ENCODE results near the gene AUP1.

DNA sequence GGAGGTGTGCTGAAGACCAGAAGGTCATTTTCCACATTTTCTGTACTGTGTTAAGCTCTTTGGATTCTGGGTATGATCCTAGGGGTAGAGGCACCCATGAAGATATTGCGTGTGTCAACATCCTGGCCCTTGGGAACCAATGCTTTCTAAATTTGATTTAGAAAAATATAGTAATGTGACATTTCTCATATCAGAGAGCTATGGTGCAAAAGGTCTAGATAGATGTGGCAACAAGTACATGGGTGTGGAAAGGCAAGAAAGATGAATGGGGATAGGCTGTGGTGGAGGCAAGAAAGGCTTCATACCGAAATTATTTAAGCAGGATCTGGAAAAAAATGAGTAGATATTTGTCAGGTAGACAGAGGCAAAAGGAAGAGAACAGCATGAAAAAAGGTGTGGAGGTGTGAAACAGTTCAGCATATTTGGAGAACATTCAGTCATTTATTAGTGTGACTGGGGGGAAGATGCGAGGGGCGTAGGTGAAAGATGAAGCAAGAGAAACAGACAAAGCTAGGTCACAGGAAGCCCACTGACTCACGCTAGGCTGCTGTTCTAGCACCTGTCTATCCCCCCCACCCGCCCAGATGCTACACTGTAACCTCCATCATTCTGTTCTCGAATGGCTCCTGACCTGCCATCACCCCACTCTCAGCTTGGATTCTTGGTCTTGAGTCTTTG is 36.7 kb upstream of the AUP1 start:
- TF ChIP-seq, protein P1, sequence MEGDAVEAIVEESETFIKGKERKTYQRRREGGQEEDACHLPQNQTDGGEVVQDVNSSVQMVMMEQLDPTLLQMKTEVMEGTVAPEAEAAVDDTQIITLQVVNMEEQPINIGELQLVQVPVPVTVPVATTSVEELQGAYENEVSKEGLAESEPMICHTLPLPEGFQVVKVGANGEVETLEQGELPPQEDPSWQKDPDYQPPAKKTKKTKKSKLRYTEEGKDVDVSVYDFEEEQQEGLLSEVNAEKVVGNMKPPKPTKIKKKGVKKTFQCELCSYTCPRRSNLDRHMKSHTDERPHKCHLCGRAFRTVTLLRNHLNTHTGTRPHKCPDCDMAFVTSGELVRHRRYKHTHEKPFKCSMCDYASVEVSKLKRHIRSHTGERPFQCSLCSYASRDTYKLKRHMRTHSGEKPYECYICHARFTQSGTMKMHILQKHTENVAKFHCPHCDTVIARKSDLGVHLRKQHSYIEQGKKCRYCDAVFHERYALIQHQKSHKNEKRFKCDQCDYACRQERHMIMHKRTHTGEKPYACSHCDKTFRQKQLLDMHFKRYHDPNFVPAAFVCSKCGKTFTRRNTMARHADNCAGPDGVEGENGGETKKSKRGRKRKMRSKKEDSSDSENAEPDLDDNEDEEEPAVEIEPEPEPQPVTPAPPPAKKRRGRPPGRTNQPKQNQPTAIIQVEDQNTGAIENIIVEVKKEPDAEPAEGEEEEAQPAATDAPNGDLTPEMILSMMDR (IDR thresholded peaks at IDR 0.05 in 4 of 5, conservative IDR thresholded peaks at IDR 0.05 in 1 of 5) = no peak
- no peak for TF ChIP-seq POLR2A (IDR thresholded peaks at IDR 0.05)

Data from gastrocnemius medialis (tissue), 4 donors.